HepG2 (cell line): ENCODE measurements around the gene PLA2G4F.

ENCODE experiments used
- CC2D1A ChIP-seq: sonication (generic); formaldehyde crosslinking; IDR thresholded peaks from 2 replicates; pipeline ENCODE4 v1.8.1; 2023; ENCODE audit warnings: mild to moderate bottlenecking, missing genetic modification reagents
- CTCF ChIP-seq: sonication (generic); formaldehyde crosslinking; IDR thresholded peaks from 2 replicates; pipeline ENCODE4 v1.5.0; 2020; ENCODE audit warnings: mild to moderate bottlenecking, missing genetic modification reagents, moderate library complexity
- ESRRA ChIP-seq: sonication (generic); formaldehyde crosslinking; IDR thresholded peaks from 2 replicates; pipeline ENCODE4 v1.5.1; 2020; ENCODE audit warnings: mild to moderate bottlenecking, low read depth, missing genetic modification reagents
- HDAC2 ChIP-seq: sonication (generic); formaldehyde crosslinking; IDR thresholded peaks from 2 replicates; pipeline ENCODE4 v1.4.0; 2020; ENCODE audit warnings: missing genetic modification reagents
- IRF2 ChIP-seq: IDR thresholded peaks from 2 replicates; pipeline ENCODE4 v1.6.1; 2018; ENCODE audit warnings: missing genetic modification reagents, missing compliant biosample characterization
- KLF6 ChIP-seq: IDR thresholded peaks from 2 replicates; pipeline ENCODE4 v1.8.0; 2016; ENCODE audit warnings: missing biosample characterization, missing genetic modification reagents
- RFX5 ChIP-seq: IDR thresholded peaks from 2 replicates; pipeline ENCODE4 v1.6.1; 2011; ENCODE audit warnings: low read depth, low read length, improper control_type of control experiment
- TGIF2 ChIP-seq: IDR thresholded peaks from 2 replicates; pipeline ENCODE4 v1.6.1; 2016; ENCODE audit warnings: control low read depth, missing compliant biosample characterization
- ZBTB44 ChIP-seq: sonication (generic); formaldehyde crosslinking; IDR thresholded peaks from 2 replicates; pipeline ENCODE4 v1.4.0; 2020; ENCODE audit warnings: missing genetic modification reagents
- ZNF501 ChIP-seq: sonication (generic); formaldehyde crosslinking; IDR thresholded peaks from 2 replicates; pipeline ENCODE4 v1.5.1; 2020; ENCODE audit warnings: mild to moderate bottlenecking, moderate library complexity, missing genetic modification reagents
- ZNF720 ChIP-seq: sonication (generic); formaldehyde crosslinking; IDR thresholded peaks from 2 replicates; pipeline ENCODE4 v1.4.0; 2020; ENCODE audit warnings: missing genetic modification reagents
- ZNF737 ChIP-seq: sonication (generic); formaldehyde crosslinking; IDR thresholded peaks from 2 replicates; pipeline ENCODE4 v1.5.0; 2020; ENCODE audit warnings: missing genetic modification reagents, mild to moderate bottlenecking, borderline replicate concordance
- ZNF782 ChIP-seq: sonication (generic); formaldehyde crosslinking; IDR thresholded peaks from 2 replicates; pipeline ENCODE4 v1.4.0; 2020; ENCODE audit warnings: missing genetic modification reagents, mild to moderate bottlenecking, borderline replicate concordance

GRCh38 chr15:42150219-42150970 lies 6.0 kb downstream of the PLA2G4F start:
- TF ChIP-seq HDAC2 (no peak), KLF6 (CRISPR knock-in tag) (no peak), ZNF720 (CRISPR knock-in tag) (no peak), CTCF (CRISPR knock-in tag) (no peak), CC2D1A (CRISPR knock-in tag) (no peak), ZNF737 (CRISPR knock-in tag) (no peak), ZNF782 (CRISPR knock-in tag) (no peak), ZNF501 (CRISPR knock-in tag) (no peak), ZBTB44 (CRISPR knock-in tag) (no peak), IRF2 (CRISPR knock-in tag) (no peak), RFX5 (no peak), ESRRA (CRISPR knock-in tag) (no peak), TGIF2 (no peak)
